Stomach (tissue), 4 donors: Measurements from ENCODE around the gene CLCN3.

Experiments
- CTCF ChIP-seq, 7 experiments: fragments of 450-650 bp in 4 of 7; fragments of 200-600 bp in 3 of 7; sonication (generic) in 3 of 7; IDR thresholded peaks; one replicate each; pipeline ENCODE4 v1.5.1; 2016 to 2019; ENCODE audit warnings: antibody characterized with exemption in 7 of 7, control low read depth in 2 of 7, mild to moderate bottlenecking in 1 of 7
- POLR2A ChIP-seq, 4 donors: fragments of 450-650 bp; IDR thresholded peaks; one replicate each; pipeline ENCODE4 v1.6.1; 2016; ENCODE audit warnings: antibody characterized with exemption in 4 of 4, control low read depth in 2 of 4, mild to moderate bottlenecking in 1 of 4, moderate library complexity in 1 of 4
- POLR2AphosphoS5 ChIP-seq, 3 donors: sonication (generic); formaldehyde crosslinking; IDR thresholded peaks; one replicate each; pipeline ENCODE4 v1.6.1; 2016; ENCODE audit warnings: antibody characterized with exemption in 3 of 3

GRCh38 chr4:169640261-169640870 lies 20.0 kb downstream of the CLCN3 start:
- TF ChIP-seq CTCF (IDR thresholded peaks at IDR 0.05) (no peak), POLR2AphosphoS5 (IDR thresholded peaks at IDR 0.05) (no peak), POLR2A (IDR thresholded peaks at IDR 0.05) (no peak)
